Panc1 (cell line): Measurements from ENCODE around the gene CALCA.

ENCODE experiments used
- CTCF ChIP-seq: fragments of 450-650 bp; IDR thresholded peaks from 2 replicates; pipeline ENCODE4 v1.5.1; 2017; ENCODE audit warnings: mild to moderate bottlenecking
- POLR2AphosphoS5 ChIP-seq: IDR thresholded peaks from 2 replicates; pipeline ENCODE4 v1.6.1; 2012; ENCODE audit warnings: mild to moderate bottlenecking, low read depth, low read length, moderate library complexity
- REST ChIP-seq, 2 experiments: IDR thresholded peaks; 2 replicates each; pipeline ENCODE4 v1.6.1; 2011 to 2012; ENCODE audit warnings: low read depth in 2 of 2, control low read depth in 1 of 2, low read length in 1 of 2, mild to moderate bottlenecking in 1 of 2, moderate library complexity in 1 of 2; ENCODE audit not compliant: insufficient read depth in 1 of 2
- SIN3A ChIP-seq: IDR thresholded peaks from 2 replicates; pipeline ENCODE4 v1.6.1; 2012; ENCODE audit warnings: low read depth, mild to moderate bottlenecking, low read length, moderate library complexity, borderline replicate concordance; ENCODE audit not compliant: insufficient read depth

GRCh38 chr11:14980854-14981253 lies 8.7 kb upstream of the CALCA start:
- TF ChIP-seq CTCF: no peak
- no peak for TF ChIP-seq POLR2AphosphoS5
- no peak for TF ChIP-seq REST (IDR thresholded peaks at IDR 0.05; ENCODE audit: insufficient read depth in 1 of 2, low read depth in 2 of 2, low read length in 1 of 2)
- no peak for TF ChIP-seq SIN3A
